Mucosa of descending colon (tissue), 3 donors: ENCODE results near the gene FOXL3. TPM values are rescaled to one million over a fixed set of nuclear protein-coding genes. Genes with fewer than 3 reads are reported as not detected.

Experiments used
- ATAC-seq: fragments of 200-7000 bp; cut with Tn5 transposase; one replicate; pipeline ENCODE4 v1.9.1; 2020; ENCODE audit warnings: mild to moderate bottlenecking, moderate library complexity
- DNase-seq, 3 donors: peaks; one replicate each; pipeline ENCODE4 v3.0.0-alpha.2; 2020
- H3K36me3 ChIP-seq: fragments of 200-600 bp; one replicate; pipeline ENCODE4 v1.8.0; 2021; ENCODE audit warnings: low read depth, mild to moderate bottlenecking
- H3K4me1 ChIP-seq: fragments of 200-600 bp; one replicate; pipeline ENCODE4 v1.8.0; 2021; ENCODE audit warnings: low read depth, mild to moderate bottlenecking
- H3K4me3 ChIP-seq: fragments of 200-600 bp; one replicate; pipeline ENCODE4 v1.8.0; 2021; ENCODE audit warnings: mild to moderate bottlenecking
- H3K9me3 ChIP-seq: fragments of 200-600 bp; one replicate; pipeline ENCODE4 v1.8.0; 2021; ENCODE audit warnings: mild to moderate bottlenecking
- CTCF ChIP-seq: fragments of 200-600 bp; IDR thresholded peaks from one replicate; pipeline ENCODE4 v1.8.0; 2022; ENCODE audit warnings: antibody characterized with exemption, mild to moderate bottlenecking
- intact Hi-C, 2 donors: fragments of 100-400 bp; cut with DNase I in 1 of 2; cut with micrococcal nuclease in 1 of 2; formaldehyde crosslinking; loops; one replicate each; pipeline versions ENCODE4 v1.11.0 to v1.11.1; 2022; cut with DNase I, micrococcal nuclease
- total RNA-seq, 3 donors: library from RNA; stranded (reverse); fragmentation: NEBNext Ultra II Directional in 2 of 3; extraction: Animal tissue kit (Norgen Biotek cat#: 25700) in 2 of 3; gene quantifications; one replicate each; pipeline versions ENCODE4 v1.2.1 to v1.2.4, GENCODE V29; 2021 to 2023
- donor health status: DM: no; HTN: no; CAD: no; lungs with moderate emphysema.
- donor health status: DM: no; HTN: no; CAD: no.
- donor health status: DM: no; HTN: yes; CAD: no.

The FOXL3 gene
- total RNA-seq, 3 donors from 2014 or later: 0.43 TPM; not detected in 2

DNA sequence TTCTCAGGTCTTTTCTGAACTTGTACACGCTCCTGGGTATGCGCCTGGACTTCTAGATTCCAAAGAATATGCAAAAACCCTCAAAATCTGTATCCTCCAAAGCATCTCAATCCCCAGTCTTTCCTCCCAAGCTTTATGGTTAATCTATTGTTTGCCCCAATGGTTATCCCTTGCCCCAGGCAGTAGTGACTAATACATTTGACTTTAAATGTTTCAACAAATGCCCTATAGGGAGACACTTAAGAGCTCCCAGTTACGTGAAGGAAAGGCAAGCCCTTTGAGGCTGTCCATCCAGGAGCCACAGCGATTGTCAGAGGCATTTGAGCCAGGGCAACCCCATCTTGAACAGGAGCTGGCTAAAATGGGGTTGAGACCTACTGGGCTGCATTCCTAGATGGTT, 12.7 kb upstream of the FOXL3 start:
- DNase-seq: no peak
- Histone ChIP-seq H3K36me3 (no peaks in the 10 kb centered on the region), H3K4me1 (no peaks in the 10 kb centered on the region), H3K4me3 (no peak overlapping the region), H3K9me3 (peaks cover 2% of the 10 kb centered on the region)
- no peak for TF ChIP-seq CTCF
- ATAC-seq: no peak
- intact Hi-C loops: no loop called here

DNA sequence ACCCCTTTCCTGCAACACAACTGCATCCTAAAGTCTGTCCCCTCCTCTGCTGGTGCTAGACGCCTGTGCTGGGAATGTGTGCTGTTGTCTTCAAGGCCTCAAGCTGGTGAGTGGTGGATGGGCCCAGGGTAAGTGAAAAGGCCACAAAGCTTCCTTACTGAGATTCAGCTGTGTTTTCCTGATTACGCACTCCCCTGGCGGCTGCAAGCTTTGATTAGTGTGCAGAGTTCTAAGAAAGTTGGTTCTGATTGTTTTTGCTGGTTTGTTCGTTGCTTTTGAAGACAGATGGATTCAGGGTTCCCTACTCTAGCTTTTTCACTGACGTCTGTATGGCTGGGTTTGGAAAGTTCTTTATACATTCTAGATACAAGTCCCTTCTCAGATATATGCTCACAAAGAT, 11.9 kb upstream of the FOXL3 start:
- H3K4me1 ChIP-seq: no peaks in the 10 kb centered on the region
- H3K36me3 ChIP-seq: no peaks in the 10 kb centered on the region
- peak in 1 of 3 donors; percentile 6 for DNase-seq
- no peak for TF ChIP-seq CTCF
- intact Hi-C loops: no loop called here
- H3K4me3 ChIP-seq: no peak overlapping the region
- H3K9me3 ChIP-seq: peaks cover 2% of the 10 kb centered on the region
- ATAC-seq: no peak

DNA sequence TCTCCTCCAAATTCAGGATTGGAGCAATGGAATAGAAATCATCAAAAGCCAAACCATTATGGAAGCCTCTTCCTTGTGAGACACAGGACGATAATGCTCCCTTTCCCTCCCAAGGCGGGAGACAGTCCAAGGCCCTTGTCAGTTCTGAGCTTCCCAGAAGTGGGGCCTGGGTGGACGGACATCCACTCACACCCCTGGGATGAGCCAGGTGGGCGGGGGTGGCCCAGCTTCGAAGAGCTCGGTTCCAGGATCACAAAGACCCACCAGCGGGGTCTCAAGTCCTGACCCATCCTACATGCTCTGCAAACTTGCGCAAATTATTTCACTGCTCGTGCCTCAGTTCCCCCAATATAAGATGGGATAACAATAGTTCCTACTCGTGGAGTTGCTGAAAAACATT, 10.1 kb upstream of the FOXL3 start:
- intact Hi-C loops: no loop called here
- Histone ChIP-seq H3K36me3 (no peaks in the 10 kb centered on the region), H3K4me1 (no peaks in the 10 kb centered on the region), H3K4me3 (no peak overlapping the region), H3K9me3 (no peaks in the 10 kb centered on the region)
- DNase-seq (peak in 2 of 3 donors; percentile 11 to 22), ATAC-seq (no peak)
- TF ChIP-seq CTCF: no peak

GRCh38 chr7:280461-280860, 9.5 kb upstream of the FOXL3 start:
- Histone ChIP-seq H3K36me3 (no peaks in the 10 kb centered on the region), H3K9me3 (no peaks in the 10 kb centered on the region), H3K4me1 (no peaks in the 10 kb centered on the region), H3K4me3 (no peak overlapping the region)
- peak in 2 of 3 donors; percentile 20 to 21 for DNase-seq
- intact Hi-C loops: no loop called here
- ATAC-seq: no peak
- TF ChIP-seq CTCF: no peak

DNA sequence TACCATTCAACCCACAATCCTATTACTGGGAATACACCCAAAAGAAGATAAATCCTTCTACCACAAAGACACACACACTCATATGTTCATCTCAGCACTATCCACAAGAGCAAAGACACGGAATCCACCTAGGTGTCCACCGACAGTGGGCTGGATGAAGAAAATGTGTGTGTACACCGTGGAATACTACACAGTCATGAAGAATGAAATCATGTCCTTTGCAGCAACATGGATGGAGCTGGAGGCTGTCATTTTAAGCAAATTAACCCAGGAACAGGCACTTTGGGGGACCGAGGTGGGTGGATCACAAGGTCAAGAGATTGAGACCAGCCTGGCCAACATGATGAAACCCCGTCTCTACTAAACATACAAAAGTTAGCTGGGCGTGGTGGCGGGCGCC, 8.3 kb upstream of the FOXL3 start:
- no peak for TF ChIP-seq CTCF

GRCh38 chr7:282621-283020, 7.3 kb upstream of the FOXL3 start:
- Histone ChIP-seq H3K36me3 (no peaks in the 10 kb centered on the region), H3K4me1 (no peaks in the 10 kb centered on the region), H3K4me3 (no peak overlapping the region), H3K9me3 (no peaks in the 10 kb centered on the region)
- ATAC-seq: no peak
- DNase-seq: peak in 2 of 3 donors; percentile 31 to 34
- intact Hi-C loops: no loop called here
- TF ChIP-seq CTCF: no peak

More for the DNA sequence above, 8.3 kb upstream of the FOXL3 start:
- intact Hi-C loops: no loop called here
- peak in 1 of 3 donors; percentile 6 for DNase-seq
- ATAC-seq: no peak
- no peaks in the 10 kb centered on the region for H3K9me3 ChIP-seq
- H3K36me3 ChIP-seq: no peaks in the 10 kb centered on the region
- H3K4me1 ChIP-seq: no peaks in the 10 kb centered on the region
- H3K4me3 ChIP-seq: no peak overlapping the region
